ENCODE data around the gene WDTC1.
"Not testable (repeated sequence)": the region's sequence is repeated elsewhere in the genome, so short reads cannot be mapped to it uniquely, and the experiment has no call there.

DNA sequence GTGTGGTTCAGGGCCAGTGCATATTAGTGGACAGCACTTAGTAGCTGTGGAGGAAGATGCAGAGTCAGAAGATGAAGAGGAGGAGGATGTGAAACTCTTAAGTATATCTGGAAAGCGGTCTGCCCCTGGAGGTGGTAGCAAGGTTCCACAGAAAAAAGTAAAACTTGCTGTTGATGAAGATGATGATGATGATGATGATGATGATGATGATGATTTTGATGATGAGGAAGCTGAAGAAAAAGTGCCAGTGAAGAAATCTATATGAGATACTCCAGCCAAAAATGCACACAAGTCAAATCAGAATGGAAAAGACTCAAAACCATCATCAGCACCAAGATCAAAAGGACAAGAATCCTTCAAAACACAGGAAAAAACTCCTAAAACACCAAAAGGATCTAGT lies 27.2 kb upstream of the WDTC1 start:
- not testable (repeated sequence) for TF ChIP-seq POLR2A (IDR thresholded peaks at IDR 0.05; ENCODE audit: low read depth); POLR2AphosphoS5 (IDR thresholded peaks at IDR 0.05)
- TF ChIP-seq, protein P1, sequence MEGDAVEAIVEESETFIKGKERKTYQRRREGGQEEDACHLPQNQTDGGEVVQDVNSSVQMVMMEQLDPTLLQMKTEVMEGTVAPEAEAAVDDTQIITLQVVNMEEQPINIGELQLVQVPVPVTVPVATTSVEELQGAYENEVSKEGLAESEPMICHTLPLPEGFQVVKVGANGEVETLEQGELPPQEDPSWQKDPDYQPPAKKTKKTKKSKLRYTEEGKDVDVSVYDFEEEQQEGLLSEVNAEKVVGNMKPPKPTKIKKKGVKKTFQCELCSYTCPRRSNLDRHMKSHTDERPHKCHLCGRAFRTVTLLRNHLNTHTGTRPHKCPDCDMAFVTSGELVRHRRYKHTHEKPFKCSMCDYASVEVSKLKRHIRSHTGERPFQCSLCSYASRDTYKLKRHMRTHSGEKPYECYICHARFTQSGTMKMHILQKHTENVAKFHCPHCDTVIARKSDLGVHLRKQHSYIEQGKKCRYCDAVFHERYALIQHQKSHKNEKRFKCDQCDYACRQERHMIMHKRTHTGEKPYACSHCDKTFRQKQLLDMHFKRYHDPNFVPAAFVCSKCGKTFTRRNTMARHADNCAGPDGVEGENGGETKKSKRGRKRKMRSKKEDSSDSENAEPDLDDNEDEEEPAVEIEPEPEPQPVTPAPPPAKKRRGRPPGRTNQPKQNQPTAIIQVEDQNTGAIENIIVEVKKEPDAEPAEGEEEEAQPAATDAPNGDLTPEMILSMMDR (IDR thresholded peaks at IDR 0.05) = not testable (repeated sequence)

Measured in esophagus muscularis mucosa (tissue), 3 donors.